Gastrocnemius medialis (tissue), 4 donors: ENCODE data around the gene GOSR2.

Source experiments
- CTCF ChIP-seq, 5 experiments: fragments of 450-650 bp in 3 of 5; fragments of 200-600 bp in 2 of 5; sonication (generic) in 2 of 5; IDR thresholded peaks in 4 of 5; conservative IDR thresholded peaks in 1 of 5; 1 replicate in 4 of 5; 2 replicates in 1 of 5; pipeline ENCODE4 v1.5.1; 2016 to 2019; ENCODE audit warnings: antibody characterized with exemption in 5 of 5, mild to moderate bottlenecking in 3 of 5, moderate library complexity in 3 of 5
- POLR2A ChIP-seq, 2 donors: fragments of 450-650 bp; IDR thresholded peaks; one replicate each; pipeline ENCODE4 v1.6.1; 2017; ENCODE audit warnings: antibody characterized with exemption in 2 of 2, mild to moderate bottlenecking in 2 of 2, moderate library complexity in 2 of 2

DNA sequence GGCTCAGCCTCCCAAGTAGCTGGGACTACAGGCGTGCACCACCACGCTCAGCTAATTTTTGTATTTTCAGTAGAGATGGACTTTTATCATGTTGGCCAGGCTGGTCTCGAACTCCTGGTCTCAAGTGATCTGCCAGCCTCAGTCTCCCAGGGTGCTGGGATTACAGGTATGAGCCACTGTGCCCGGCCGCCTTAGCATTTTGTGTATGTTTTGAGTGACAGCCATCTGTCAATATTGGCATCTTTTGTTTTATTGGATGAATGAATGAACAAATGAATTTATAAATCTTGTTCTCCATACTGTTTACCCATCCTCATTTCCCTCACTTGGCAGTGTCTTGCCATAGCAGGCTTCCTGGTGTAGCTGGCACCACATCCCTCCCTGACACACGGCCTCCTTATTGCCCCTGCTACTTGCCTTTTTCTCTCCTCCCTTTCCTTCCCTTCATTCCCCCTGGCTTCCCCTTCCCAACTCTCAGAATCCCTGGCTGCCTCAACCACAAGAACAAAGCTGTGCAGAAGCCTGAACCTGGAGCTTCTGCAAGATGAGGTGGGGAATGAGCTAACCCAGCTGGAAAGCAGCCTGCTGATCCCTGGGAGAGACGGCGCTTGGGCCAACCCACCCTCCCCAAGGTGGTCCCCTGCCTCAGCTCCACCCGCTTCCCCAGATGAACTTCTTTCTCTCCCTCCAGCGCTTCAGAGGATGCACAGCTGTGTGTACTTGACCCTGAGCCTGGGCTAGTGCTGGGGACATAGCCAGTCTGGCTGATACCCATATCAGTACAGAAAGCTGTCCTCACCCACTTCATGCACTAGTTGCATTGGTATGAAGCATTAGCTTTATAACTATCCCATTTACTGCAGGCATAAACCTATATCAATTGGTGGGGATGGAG lies 37.3 kb upstream of the GOSR2 start:
- TF ChIP-seq POLR2A (IDR thresholded peaks at IDR 0.05) (no peak), CTCF (IDR thresholded peaks at IDR 0.05 in 4 of 5, conservative IDR thresholded peaks at IDR 0.05 in 1 of 5) (no peak)
